DND-41 (cell line): ENCODE data around the gene CPLANE1.
"Not testable (repeated sequence)": the region's sequence is repeated elsewhere in the genome, so short reads cannot be mapped to it uniquely, and the experiment has no call there.

Experiments
- ATAC-seq: fragments of 200-7000 bp; cut with Tn5 transposase; 3 replicates; pipeline ENCODE4 v1.9.1; 2021; ENCODE audit warnings: low read depth; ENCODE audit not compliant: insufficient read depth
- DNase-seq: peaks from one replicate; pipeline ENCODE4 v3.0.0-alpha.2; 2020
- H2AFZ ChIP-seq: 2 replicates; pipeline ENCODE4 v1.6.0; 2012; ENCODE audit warnings: low read depth, low read length
- H3K27ac ChIP-seq: 2 replicates; pipeline ENCODE4 v1.5.1; 2012; ENCODE audit warnings: low read length, inconsistent platforms
- H3K27me3 ChIP-seq: fragments of 200-600 bp; sonication (generic); 2 replicates; pipeline ENCODE4 v1.6.0; 2012; ENCODE audit warnings: low read length, mild to moderate bottlenecking, inconsistent platforms; ENCODE audit not compliant: insufficient read depth, poor library complexity
- H3K36me3 ChIP-seq: 2 replicates; pipeline ENCODE4 v1.5.1; 2012; ENCODE audit warnings: low read length, inconsistent platforms; ENCODE audit not compliant: insufficient read depth
- H3K4me1 ChIP-seq: 2 replicates; pipeline ENCODE4 v1.5.1; 2012; ENCODE audit warnings: mild to moderate bottlenecking, low read length; ENCODE audit not compliant: insufficient read depth
- H3K4me2 ChIP-seq: 2 replicates; pipeline ENCODE4 v1.6.0; 2012; ENCODE audit warnings: mild to moderate bottlenecking, moderate library complexity, low read length, inconsistent platforms; ENCODE audit not compliant: insufficient read depth
- H3K4me3 ChIP-seq, 2 experiments: fragments of 200-600 bp in 1 of 2; shearing (Covaris generic) in 1 of 2; 2 replicates each; pipeline ENCODE4 v1.5.1; 2012 to 2016; ENCODE audit warnings: inconsistent platforms in 2 of 2, low read length in 2 of 2, mild to moderate bottlenecking in 2 of 2, low read depth in 1 of 2, moderate library complexity in 1 of 2
- H3K79me2 ChIP-seq: 2 replicates; pipeline ENCODE4 v1.6.0; 2012; ENCODE audit warnings: low read length, inconsistent platforms; ENCODE audit not compliant: insufficient read depth
- H3K9ac ChIP-seq: 2 replicates; pipeline ENCODE4 v1.6.0; 2012; ENCODE audit warnings: low read depth, mild to moderate bottlenecking, inconsistent platforms, low read length, moderate library complexity
- H3K9me3 ChIP-seq: 2 replicates; pipeline ENCODE4 v1.5.1; 2012; ENCODE audit warnings: low read length, moderate library complexity, mild to moderate bottlenecking, inconsistent platforms; ENCODE audit not compliant: insufficient read depth, severe bottlenecking
- H4K20me1 ChIP-seq: 2 replicates; pipeline ENCODE4 v1.6.0; 2012; ENCODE audit warnings: low read length; ENCODE audit not compliant: insufficient read depth
- EZH2 ChIP-seq: IDR thresholded peaks from 3 replicates; pipeline ENCODE4 v1.6.1; 2012; ENCODE audit warnings: borderline replicate concordance, low read depth, mild to moderate bottlenecking, moderate library complexity, low read length, inconsistent platforms; ENCODE audit not compliant: severe bottlenecking
- TF ChIP-seq, protein P1 (sequence below): IDR thresholded peaks from 2 replicates; pipeline ENCODE4 v1.5.1; 2012; ENCODE audit warnings: borderline replicate concordance, low read length, moderate library complexity, mild to moderate bottlenecking; ENCODE audit not compliant: poor library complexity, severe bottlenecking; ENCODE audit errors: extremely low read depth

The CPLANE1 gene

GRCh38 chr5:37222181-37222580 lies 27.0 kb downstream of the CPLANE1 start:
- H3K79me2 ChIP-seq, result no peaks in the 10 kb centered on the region
- TF ChIP-seq, protein P1, sequence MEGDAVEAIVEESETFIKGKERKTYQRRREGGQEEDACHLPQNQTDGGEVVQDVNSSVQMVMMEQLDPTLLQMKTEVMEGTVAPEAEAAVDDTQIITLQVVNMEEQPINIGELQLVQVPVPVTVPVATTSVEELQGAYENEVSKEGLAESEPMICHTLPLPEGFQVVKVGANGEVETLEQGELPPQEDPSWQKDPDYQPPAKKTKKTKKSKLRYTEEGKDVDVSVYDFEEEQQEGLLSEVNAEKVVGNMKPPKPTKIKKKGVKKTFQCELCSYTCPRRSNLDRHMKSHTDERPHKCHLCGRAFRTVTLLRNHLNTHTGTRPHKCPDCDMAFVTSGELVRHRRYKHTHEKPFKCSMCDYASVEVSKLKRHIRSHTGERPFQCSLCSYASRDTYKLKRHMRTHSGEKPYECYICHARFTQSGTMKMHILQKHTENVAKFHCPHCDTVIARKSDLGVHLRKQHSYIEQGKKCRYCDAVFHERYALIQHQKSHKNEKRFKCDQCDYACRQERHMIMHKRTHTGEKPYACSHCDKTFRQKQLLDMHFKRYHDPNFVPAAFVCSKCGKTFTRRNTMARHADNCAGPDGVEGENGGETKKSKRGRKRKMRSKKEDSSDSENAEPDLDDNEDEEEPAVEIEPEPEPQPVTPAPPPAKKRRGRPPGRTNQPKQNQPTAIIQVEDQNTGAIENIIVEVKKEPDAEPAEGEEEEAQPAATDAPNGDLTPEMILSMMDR, result no peak
- TF ChIP-seq EZH2, result no peak
- no peak for DNase-seq

GRCh38 chr5:37220426-37220825 lies 28.8 kb downstream of the CPLANE1 start:
- DNase-seq, H3K4me1 ChIP-seq, H2AFZ ChIP-seq, H3K79me2 ChIP-seq, H3K27me3 ChIP-seq, H3K9me3 ChIP-seq, H3K4me3 ChIP-seq, H3K27ac ChIP-seq, H3K9ac ChIP-seq, H3K4me2 ChIP-seq, H4K20me1 ChIP-seq, ATAC-seq: not testable (repeated sequence)
- peaks cover 80% of the 10 kb centered on the region for H3K36me3 ChIP-seq

More at GRCh38 chr5:37222181-37222580, 27.0 kb downstream of the CPLANE1 start:
- no peaks in the 10 kb centered on the region for H4K20me1 ChIP-seq
- no peaks in the 10 kb centered on the region for H3K4me1 ChIP-seq
- H3K36me3 ChIP-seq, result peaks cover 78% of the 10 kb centered on the region
- no peaks in the 10 kb centered on the region for H3K9me3 ChIP-seq
- H3K27me3 ChIP-seq, result no peaks in the 10 kb centered on the region
- H3K9ac ChIP-seq, result no peak overlapping the region
- no peak for ATAC-seq
- no peak overlapping the region for H3K4me3 ChIP-seq
- no peak overlapping the region for H3K27ac ChIP-seq
- no peak overlapping the region for H3K4me2 ChIP-seq
- no peak overlapping the region for H2AFZ ChIP-seq

GRCh38 chr5:37219384-37219783 lies 29.8 kb downstream of the CPLANE1 start:
- H2AFZ ChIP-seq, H3K79me2 ChIP-seq, H3K4me3 ChIP-seq, H3K9me3 ChIP-seq, ATAC-seq, H3K4me1 ChIP-seq, H4K20me1 ChIP-seq, H3K4me2 ChIP-seq, DNase-seq, H3K27me3 ChIP-seq, H3K9ac ChIP-seq, H3K27ac ChIP-seq: not testable (repeated sequence)
- H3K36me3 ChIP-seq, result peaks cover 71% of the 10 kb centered on the region

GRCh38 chr5:37217976-37218375 lies 31.2 kb downstream of the CPLANE1 start:
- Histone ChIP-seq H3K79me2 (no peaks in the 10 kb centered on the region), H3K9me3 (no peaks in the 10 kb centered on the region), H3K36me3 (peaks cover 67% of the 10 kb centered on the region), H3K4me1 (peaks cover 9% of the 10 kb centered on the region), H3K27me3 (no peaks in the 10 kb centered on the region), H3K9ac (no peak overlapping the region), H3K27ac (peak overlapping the region; percentile 46; the same call in 1 of the 2 replicates), H3K4me3 (no peak overlapping the region), H4K20me1 (no peaks in the 10 kb centered on the region), H3K4me2 (no peak overlapping the region), H2AFZ (no peak overlapping the region)
- no peak for DNase-seq
- TF ChIP-seq, protein P1, result no peak
- TF ChIP-seq EZH2, result no peak
- ATAC-seq, result no peak

GRCh38 chr5:37214550-37214949 lies 34.6 kb downstream of the CPLANE1 start:
- peak; percentile 76 for ATAC-seq
- no peak overlapping the region for H3K4me2 ChIP-seq

More at GRCh38 chr5:37214550-37214949, 34.6 kb downstream of the CPLANE1 start:
- Histone ChIP-seq H3K27ac (peak overlapping the region; percentile 24), H4K20me1 (no peaks in the 10 kb centered on the region), H3K9me3 (no peaks in the 10 kb centered on the region), H2AFZ (no peak overlapping the region), H3K4me1 (peaks cover 9% of the 10 kb centered on the region), H3K27me3 (no peaks in the 10 kb centered on the region), H3K4me3 (no peak overlapping the region), H3K79me2 (no peaks in the 10 kb centered on the region), H3K36me3 (peaks cover 68% of the 10 kb centered on the region), H3K9ac (no peak overlapping the region)
- no peak for DNase-seq
- TF ChIP-seq EZH2, result no peak
- TF ChIP-seq, protein P1, result no peak
